Activated CD4-positive, alpha-beta T cell treated with anti-CD3 and anti-CD28 coated beads, Interleukin-2, amount 10 ng/mL, durations not matched to agents 24 days and 14 days (primary cell): ENCODE measurements around the gene PRRT1. TPM values are rescaled to one million over a fixed set of nuclear protein-coding genes. Genes with fewer than 3 reads are reported as not detected.

Experiments
- DNase-seq: peaks from one replicate; pipeline ENCODE4 v3.0.0; 2022
- H3K27ac Mint-ChIP-seq: one replicate; pipeline ENCODE4 v1.8.0; 2022; ENCODE audit warnings: mild to moderate bottlenecking, mixed read lengths
- H3K27me3 Mint-ChIP-seq: one replicate; pipeline ENCODE4 v1.8.0; 2022; ENCODE audit warnings: mixed read lengths
- H3K36me3 Mint-ChIP-seq: one replicate; pipeline ENCODE4 v1.8.0; 2022; ENCODE audit warnings: low read depth, mild to moderate bottlenecking, mixed read lengths
- H3K4me1 Mint-ChIP-seq: one replicate; pipeline ENCODE4 v1.8.0; 2021; ENCODE audit warnings: mixed read lengths
- H3K4me3 Mint-ChIP-seq: one replicate; pipeline ENCODE4 v1.8.0; 2022; ENCODE audit warnings: mild to moderate bottlenecking, moderate library complexity, mixed read lengths
- H3K9me3 Mint-ChIP-seq: one replicate; pipeline ENCODE4 v1.8.0; 2021; ENCODE audit warnings: mixed read lengths
- intact Hi-C: fragments of 100-400 bp; cut with micrococcal nuclease; formaldehyde crosslinking; loops from one replicate; pipeline ENCODE4 v1.15.1; 2023
- total RNA-seq: library from RNA; stranded (reverse); gene quantifications from 2 replicates; pipeline ENCODE4 v1.2.3, GENCODE V29; 2022

The PRRT1 gene
- total RNA-seq, 1 donor from 2014 or later: 0.35 TPM

GRCh38 chr6:32126880-32127279, 24.9 kb downstream of the PRRT1 start:
- Mint-ChIP-seq H3K27ac (peak overlapping the region; percentile 96), H3K4me1 (peaks cover 39% of the 10 kb centered on the region), H3K4me3 (peak overlapping the region; percentile 100), H3K36me3 (peaks cover 29% of the 10 kb centered on the region), H3K9me3 (no peaks in the 10 kb centered on the region), H3K27me3 (no peaks in the 10 kb centered on the region)
- intact Hi-C loops: loop anchor here (1.0 to 5.0 kb wide), 2 partner anchors 8 to 715 kb away; partner anchors contain the start of gene PSMB8
- DNase-seq: no peak

GRCh38 chr6:32123681-32124080, 28.1 kb downstream of the PRRT1 start:
- intact Hi-C loops: no loop called here
- no peak overlapping the region for H3K4me3 Mint-ChIP-seq
- no peak for DNase-seq
- no peaks in the 10 kb centered on the region for H3K9me3 Mint-ChIP-seq
- H3K27me3 Mint-ChIP-seq: no peaks in the 10 kb centered on the region
- H3K27ac Mint-ChIP-seq: no peak overlapping the region
- peaks cover 32% of the 10 kb centered on the region for H3K4me1 Mint-ChIP-seq
- H3K36me3 Mint-ChIP-seq: peaks cover 54% of the 10 kb centered on the region

GRCh38 chr6:32120573-32121059, 31.1 kb downstream of the PRRT1 start:
- intact Hi-C loops: no loop called here
- DNase-seq: no peak
- Mint-ChIP-seq H3K36me3 (peaks cover 61% of the 10 kb centered on the region), H3K4me3 (no peak overlapping the region), H3K4me1 (peaks cover 10% of the 10 kb centered on the region), H3K27ac (no peak overlapping the region), H3K27me3 (no peaks in the 10 kb centered on the region), H3K9me3 (no peaks in the 10 kb centered on the region)

GRCh38 chr6:32118782-32119628, 32.7 kb downstream of the PRRT1 start:
- peaks cover 62% of the 10 kb centered on the region for H3K36me3 Mint-ChIP-seq

GRCh38 chr6:32117461-32117860, 34.3 kb downstream of the PRRT1 start:
- Mint-ChIP-seq H3K4me3 (no peak overlapping the region), H3K27me3 (no peaks in the 10 kb centered on the region), H3K27ac (no peak overlapping the region), H3K9me3 (no peaks in the 10 kb centered on the region), H3K4me1 (peaks cover 5% of the 10 kb centered on the region), H3K36me3 (peaks cover 59% of the 10 kb centered on the region)
- intact Hi-C loops: no loop called here
- DNase-seq: no peak

More at GRCh38 chr6:32118782-32119628, 32.7 kb downstream of the PRRT1 start:
- no peaks in the 10 kb centered on the region for H3K9me3 Mint-ChIP-seq
- no peak overlapping the region for H3K4me3 Mint-ChIP-seq
- intact Hi-C loops: loop anchor here (1.0 to 2.0 kb wide), 3 partner anchors 8 to 76 kb away; partner anchors contain the start of gene PPT2
- no peaks in the 10 kb centered on the region for H3K27me3 Mint-ChIP-seq
- H3K27ac Mint-ChIP-seq: no peak overlapping the region
- peak; percentile 92 for DNase-seq
- H3K4me1 Mint-ChIP-seq: peaks cover 5% of the 10 kb centered on the region

- H3K27me3 Mint-ChIP-seq: no peaks in the 10 kb centered on the region
- intact Hi-C loops: no loop called here
- H3K9me3 Mint-ChIP-seq: no peaks in the 10 kb centered on the region
- peaks cover 56% of the 10 kb centered on the region for H3K36me3 Mint-ChIP-seq
- DNase-seq: no peak
- H3K27ac Mint-ChIP-seq: no peak overlapping the region
- H3K4me3 Mint-ChIP-seq: no peak overlapping the region
- peaks cover 5% of the 10 kb centered on the region for H3K4me1 Mint-ChIP-seq
These were observed 35.1 kb downstream of the PRRT1 start for GRCh38 chr6:32116674-32117073.

- Mint-ChIP-seq H3K36me3 (peaks cover 48% of the 10 kb centered on the region), H3K4me1 (peaks cover 5% of the 10 kb centered on the region), H3K9me3 (no peaks in the 10 kb centered on the region), H3K27ac (no peak overlapping the region), H3K4me3 (no peak overlapping the region), H3K27me3 (no peaks in the 10 kb centered on the region)
- no peak for DNase-seq
- intact Hi-C loops: no loop called here
These were observed 36.1 kb downstream of the PRRT1 start for GRCh38 chr6:32115623-32116022.

GRCh38 chr6:32114796-32115195, 36.9 kb downstream of the PRRT1 start:
- Mint-ChIP-seq H3K36me3 (peaks cover 44% of the 10 kb centered on the region), H3K27me3 (peaks cover 1% of the 10 kb centered on the region), H3K9me3 (no peaks in the 10 kb centered on the region), H3K27ac (no peak overlapping the region), H3K4me3 (no peak overlapping the region), H3K4me1 (peaks cover 5% of the 10 kb centered on the region)
- intact Hi-C loops: no loop called here
- no peak for DNase-seq

GRCh38 chr6:32113386-32114352, 38.1 kb downstream of the PRRT1 start:
- H3K4me3 Mint-ChIP-seq: no peak overlapping the region
- H3K9me3 Mint-ChIP-seq: no peaks in the 10 kb centered on the region
- intact Hi-C loops: no loop called here
- no peak for DNase-seq
- peaks cover 7% of the 10 kb centered on the region for H3K27me3 Mint-ChIP-seq
- H3K4me1 Mint-ChIP-seq: no peaks in the 10 kb centered on the region
- no peak overlapping the region for H3K27ac Mint-ChIP-seq
- peaks cover 33% of the 10 kb centered on the region for H3K36me3 Mint-ChIP-seq

GRCh38 chr6:32112431-32112980, 39.2 kb downstream of the PRRT1 start:
- intact Hi-C loops: no loop called here
- Mint-ChIP-seq H3K27ac (no peak overlapping the region), H3K9me3 (no peaks in the 10 kb centered on the region), H3K36me3 (peaks cover 26% of the 10 kb centered on the region), H3K4me3 (no peak overlapping the region), H3K27me3 (peaks cover 16% of the 10 kb centered on the region), H3K4me1 (no peaks in the 10 kb centered on the region)
- DNase-seq: no peak

GRCh38 chr6:32111424-32112066, 40.2 kb downstream of the PRRT1 start:
- no peak overlapping the region for H3K27ac Mint-ChIP-seq
- no peak overlapping the region for H3K4me3 Mint-ChIP-seq
- H3K9me3 Mint-ChIP-seq: no peaks in the 10 kb centered on the region
- DNase-seq: no peak
- H3K27me3 Mint-ChIP-seq: peaks cover 16% of the 10 kb centered on the region
- intact Hi-C loops: no loop called here
- peaks cover 21% of the 10 kb centered on the region for H3K36me3 Mint-ChIP-seq
- H3K4me1 Mint-ChIP-seq: no peaks in the 10 kb centered on the region

- no peak for DNase-seq
- Mint-ChIP-seq H3K4me3 (no peak overlapping the region), H3K9me3 (no peaks in the 10 kb centered on the region), H3K27ac (no peak overlapping the region), H3K4me1 (no peaks in the 10 kb centered on the region), H3K36me3 (peaks cover 15% of the 10 kb centered on the region), H3K27me3 (peaks cover 16% of the 10 kb centered on the region)
- intact Hi-C loops: no loop called here
These were observed 41.1 kb downstream of the PRRT1 start for GRCh38 chr6:32110632-32111031.

GRCh38 chr6:32109765-32110160, 42.0 kb downstream of the PRRT1 start:
- intact Hi-C loops: no loop called here
- Mint-ChIP-seq H3K27ac (no peak overlapping the region), H3K4me3 (no peak overlapping the region), H3K27me3 (peaks cover 16% of the 10 kb centered on the region), H3K4me1 (no peaks in the 10 kb centered on the region), H3K9me3 (no peaks in the 10 kb centered on the region), H3K36me3 (peaks cover 8% of the 10 kb centered on the region)
- DNase-seq: no peak
